Measurements from ENCODE around the gene DHRS2. TPM values are rescaled to one million over a fixed set of nuclear protein-coding genes. Genes with fewer than 3 reads are reported as not detected.

DHRS2 gene
- polyA plus RNA-seq, 1 donor (not counting 4 experiments of a cell fraction or from before 2014, with no cell fraction given) = 0.14 TPM

- no peak for DNase-seq (ENCODE audit: low read depth, low spot score)
- dilution Hi-C loops (cut with MboI; ENCODE audit: extremely low pct_ligation_motif_present, low sequenced_read_pairs) = no loop called here
Observed at GRCh38 chr14:23663127-23663526, 27.0 kb downstream of the DHRS2 start.

GRCh38 chr14:23663711-23664110, 27.5 kb downstream of the DHRS2 start:
- no peaks in the 10 kb centered on the region for H3K79me2 ChIP-seq (ENCODE audit: control insufficient read depth, insufficient read depth, low read length)
- no peak overlapping the region for H3K4me3 ChIP-seq (ENCODE audit: control insufficient read depth in 2 of 3, extremely low read depth in 1 of 3, insufficient read depth in 2 of 3, low read depth in 1 of 3, low read length in 3 of 3)
- peaks cover 3% of the 10 kb centered on the region for H3K9me1 ChIP-seq (ENCODE audit: control insufficient read depth, extremely low read depth, insufficient read depth, low read length)
- peaks cover 4% of the 10 kb centered on the region for H3K27me3 ChIP-seq (ENCODE audit: control insufficient read depth, extremely low read depth, insufficient read depth, low read length)
- H3K4me2 ChIP-seq (ENCODE audit: control insufficient read depth, extremely low read depth, insufficient read depth, low read depth, low read length) = no peak overlapping the region
- no peaks in the 10 kb centered on the region for H3K4me1 ChIP-seq (ENCODE audit: control insufficient read depth, extremely low read depth, insufficient read depth, low read length)
- no peak for FAIRE-seq
- no peaks in the 10 kb centered on the region for H3K9me3 ChIP-seq (ENCODE audit: control insufficient read depth, low read depth, low read length)
- DNase-seq (ENCODE audit: low read depth, low spot score) = no peak
- no peak overlapping the region for H2AFZ ChIP-seq (ENCODE audit: control insufficient read depth, low read length)
- H3K27ac ChIP-seq (ENCODE audit: control insufficient read depth, insufficient read depth, low read length) = no peak overlapping the region
- no peak overlapping the region for H3K9ac ChIP-seq (ENCODE audit: control insufficient read depth, extremely low read depth, insufficient read depth, low read length)
- H3K36me3 ChIP-seq (ENCODE audit: control insufficient read depth in 2 of 2, extremely low read depth in 1 of 2, insufficient read depth in 2 of 2, low read length in 2 of 2) = no peaks in the 10 kb centered on the region
- dilution Hi-C loops (cut with MboI; ENCODE audit: extremely low pct_ligation_motif_present, low sequenced_read_pairs) = no loop called here
- no peaks in the 10 kb centered on the region for H4K20me1 ChIP-seq (ENCODE audit: control insufficient read depth, extremely low read depth, insufficient read depth, low read length)
- TF ChIP-seq CTCF (optimal IDR thresholded peaks at IDR 0.05 in 1 of 3, IDR thresholded peaks at IDR 0.05 in 1 of 3, conservative IDR thresholded peaks at IDR 0.05 in 1 of 3; ENCODE audit: extremely low read depth in 1 of 3, insufficient read depth in 2 of 3, low read length in 3 of 3) (no peak), EZH2 (IDR thresholded peaks at IDR 0.05; ENCODE audit: low read length) (no peak)

More at GRCh38 chr14:23663127-23663526, 27.0 kb downstream of the DHRS2 start:
- H3K4me1 ChIP-seq (ENCODE audit: control insufficient read depth, extremely low read depth, insufficient read depth, low read length) = no peaks in the 10 kb centered on the region
- no peak overlapping the region for H3K27ac ChIP-seq (ENCODE audit: control insufficient read depth, insufficient read depth, low read length)
- no peaks in the 10 kb centered on the region for H3K36me3 ChIP-seq (ENCODE audit: control insufficient read depth in 2 of 2, extremely low read depth in 1 of 2, insufficient read depth in 2 of 2, low read length in 2 of 2)
- H3K27me3 ChIP-seq (ENCODE audit: control insufficient read depth, extremely low read depth, insufficient read depth, low read length) = peaks cover 8% of the 10 kb centered on the region
- peaks cover 3% of the 10 kb centered on the region for H3K9me1 ChIP-seq (ENCODE audit: control insufficient read depth, extremely low read depth, insufficient read depth, low read length)
- no peaks in the 10 kb centered on the region for H3K79me2 ChIP-seq (ENCODE audit: control insufficient read depth, insufficient read depth, low read length)
- H4K20me1 ChIP-seq (ENCODE audit: control insufficient read depth, extremely low read depth, insufficient read depth, low read length) = no peaks in the 10 kb centered on the region
- no peak overlapping the region for H3K4me2 ChIP-seq (ENCODE audit: control insufficient read depth, extremely low read depth, insufficient read depth, low read depth, low read length)
- H2AFZ ChIP-seq (ENCODE audit: control insufficient read depth, low read length) = no peak overlapping the region
- TF ChIP-seq CTCF (optimal IDR thresholded peaks at IDR 0.05 in 1 of 3, IDR thresholded peaks at IDR 0.05 in 1 of 3, conservative IDR thresholded peaks at IDR 0.05 in 1 of 3; ENCODE audit: extremely low read depth in 1 of 3, insufficient read depth in 2 of 3, low read length in 3 of 3) (no peak), EZH2 (IDR thresholded peaks at IDR 0.05; ENCODE audit: low read length) (no peak)
- H3K9ac ChIP-seq (ENCODE audit: control insufficient read depth, extremely low read depth, insufficient read depth, low read length) = no peak overlapping the region
- FAIRE-seq = no peak
- no peak overlapping the region for H3K4me3 ChIP-seq (ENCODE audit: control insufficient read depth in 2 of 3, extremely low read depth in 1 of 3, insufficient read depth in 2 of 3, low read depth in 1 of 3, low read length in 3 of 3)
- H3K9me3 ChIP-seq (ENCODE audit: control insufficient read depth, low read depth, low read length) = no peaks in the 10 kb centered on the region

Measured in keratinocyte (primary cell).